ENCODE results near the gene UNC13D. TPM values are rescaled to one million over a fixed set of nuclear protein-coding genes. Genes with fewer than 3 reads are reported as not detected.

Gene UNC13D
- total RNA-seq, 1 donor from 2014 or later, result 3.1 TPM

- DNase-seq (ENCODE audit: low read depth, low spot score), result no peak
- Mint-ChIP-seq H3K4me1 (peaks cover 9% of the 10 kb centered on the region), H3K27me3 (ENCODE audit: low read depth) (no peaks in the 10 kb centered on the region), H3K9me3 (no peaks in the 10 kb centered on the region), H3K36me3 (ENCODE audit: low read depth) (no peaks in the 10 kb centered on the region), H3K27ac (ENCODE audit: unreplicated experiment) (no peak overlapping the region), H3K4me3 (no peak overlapping the region)
- TF ChIP-seq CTCF (conservative IDR thresholded peaks at IDR 0.05), result no peak
Measured at GRCh38 chr17:75842411-75842810, 1.8 kb downstream of the UNC13D start.

- DNase-seq (ENCODE audit: low read depth, low spot score), result no peak
- no peak overlapping the region for H3K27ac Mint-ChIP-seq (ENCODE audit: unreplicated experiment)
- H3K4me3 Mint-ChIP-seq, result no peak overlapping the region
- H3K27me3 Mint-ChIP-seq (ENCODE audit: low read depth), result no peaks in the 10 kb centered on the region
- H3K4me1 Mint-ChIP-seq, result peaks cover 6% of the 10 kb centered on the region
- H3K36me3 Mint-ChIP-seq (ENCODE audit: low read depth), result no peaks in the 10 kb centered on the region
- no peaks in the 10 kb centered on the region for H3K9me3 Mint-ChIP-seq
- TF ChIP-seq CTCF (conservative IDR thresholded peaks at IDR 0.05), result no peak
Measured at GRCh38 chr17:75840799-75841164, 3.4 kb downstream of the UNC13D start.

GRCh38 chr17:75839942-75840798 is 4.0 kb downstream of the UNC13D start:
- Mint-ChIP-seq H3K27me3 (ENCODE audit: low read depth) (no peaks in the 10 kb centered on the region), H3K27ac (ENCODE audit: unreplicated experiment) (no peak overlapping the region), H3K9me3 (no peaks in the 10 kb centered on the region), H3K4me1 (no peaks in the 10 kb centered on the region), H3K4me3 (no peak overlapping the region), H3K36me3 (ENCODE audit: low read depth) (no peaks in the 10 kb centered on the region)
- TF ChIP-seq CTCF (conservative IDR thresholded peaks at IDR 0.05), result no peak
- DNase-seq (ENCODE audit: low read depth, low spot score), result no peak

GRCh38 chr17:75838410-75838809 is 5.8 kb downstream of the UNC13D start:
- H3K27me3 Mint-ChIP-seq (ENCODE audit: low read depth), result no peaks in the 10 kb centered on the region
- H3K4me3 Mint-ChIP-seq, result no peak overlapping the region
- peak overlapping the region; percentile 27 for H3K27ac Mint-ChIP-seq (ENCODE audit: unreplicated experiment)
- no peaks in the 10 kb centered on the region for H3K36me3 Mint-ChIP-seq (ENCODE audit: low read depth)
- H3K4me1 Mint-ChIP-seq, result peaks cover 1% of the 10 kb centered on the region
- DNase-seq (ENCODE audit: low read depth, low spot score), result no peak
- TF ChIP-seq CTCF (conservative IDR thresholded peaks at IDR 0.05), result no peak
- no peaks in the 10 kb centered on the region for H3K9me3 Mint-ChIP-seq

- no peak for TF ChIP-seq CTCF (conservative IDR thresholded peaks at IDR 0.05)
- Mint-ChIP-seq H3K9me3 (no peaks in the 10 kb centered on the region), H3K4me1 (peaks cover 6% of the 10 kb centered on the region), H3K36me3 (ENCODE audit: low read depth) (no peaks in the 10 kb centered on the region), H3K27me3 (ENCODE audit: low read depth) (no peaks in the 10 kb centered on the region), H3K27ac (ENCODE audit: unreplicated experiment) (no peak overlapping the region), H3K4me3 (no peak overlapping the region)
- DNase-seq (ENCODE audit: low read depth, low spot score), result no peak
Measured at GRCh38 chr17:75837899-75838298, 6.3 kb downstream of the UNC13D start.
